ES-I3 (cell line): ENCODE results near the gene ALDH2.

ENCODE experiments used
- H3K36me3 ChIP-seq: 2 replicates; pipeline ENCODE4 v1.6.1; 2013; ENCODE audit warnings: mild to moderate bottlenecking, low read length, control low read depth, moderate library complexity; ENCODE audit not compliant: insufficient read depth
- H3K4me1 ChIP-seq: 2 replicates; pipeline ENCODE4 v1.6.1; 2013; ENCODE audit warnings: mild to moderate bottlenecking, control low read depth, low read length; ENCODE audit not compliant: insufficient read depth
- H3K9ac ChIP-seq: 2 replicates; pipeline ENCODE4 v1.6.1; 2013; ENCODE audit warnings: low read depth, mild to moderate bottlenecking, low read length, moderate library complexity
- H3K9me3 ChIP-seq: 2 replicates; pipeline ENCODE4 v1.6.1; 2013; ENCODE audit warnings: mild to moderate bottlenecking, low read length, moderate library complexity; ENCODE audit not compliant: control insufficient read depth, insufficient read depth

ALDH2 gene

GRCh38 chr12:111785651-111786050 lies 18.9 kb downstream of the ALDH2 start:
- H3K9me3 ChIP-seq: no peaks in the 10 kb centered on the region; the same call in 1 of the 2 replicates
- H3K9ac ChIP-seq: no peak overlapping the region
- H3K36me3 ChIP-seq: peaks cover 10% of the 10 kb centered on the region
- no peaks in the 10 kb centered on the region for H3K4me1 ChIP-seq

GRCh38 chr12:111788178-111788654 lies 21.5 kb downstream of the ALDH2 start:
- Histone ChIP-seq H3K4me1 (no peaks in the 10 kb centered on the region), H3K9me3 (no peaks in the 10 kb centered on the region), H3K9ac (no peak overlapping the region), H3K36me3 (peaks cover 9% of the 10 kb centered on the region)

GRCh38 chr12:111789779-111790178 lies 23.0 kb downstream of the ALDH2 start:
- no peaks in the 10 kb centered on the region for H3K9me3 ChIP-seq
- peaks cover 9% of the 10 kb centered on the region for H3K36me3 ChIP-seq
- H3K9ac ChIP-seq: no peak overlapping the region
- no peaks in the 10 kb centered on the region for H3K4me1 ChIP-seq

GRCh38 chr12:111791507-111791906 lies 24.8 kb downstream of the ALDH2 start:
- Histone ChIP-seq H3K4me1 (no peaks in the 10 kb centered on the region), H3K9ac (no peak overlapping the region), H3K9me3 (no peaks in the 10 kb centered on the region), H3K36me3 (peaks cover 9% of the 10 kb centered on the region)

- no peaks in the 10 kb centered on the region for H3K9me3 ChIP-seq
- peaks cover 9% of the 10 kb centered on the region for H3K36me3 ChIP-seq
- no peak overlapping the region for H3K9ac ChIP-seq
- no peaks in the 10 kb centered on the region for H3K4me1 ChIP-seq
These were observed 25.6 kb downstream of the ALDH2 start for GRCh38 chr12:111792155-111792855.

GRCh38 chr12:111792856-111793235 lies 26.1 kb downstream of the ALDH2 start:
- peaks cover 9% of the 10 kb centered on the region for H3K36me3 ChIP-seq
- no peaks in the 10 kb centered on the region for H3K4me1 ChIP-seq
- no peaks in the 10 kb centered on the region for H3K9me3 ChIP-seq
- H3K9ac ChIP-seq: no peak overlapping the region

GRCh38 chr12:111798182-111798581 lies 31.4 kb downstream of the ALDH2 start:
- Histone ChIP-seq H3K9ac (no peak overlapping the region), H3K4me1 (no peaks in the 10 kb centered on the region), H3K9me3 (no peaks in the 10 kb centered on the region), H3K36me3 (peaks cover 2% of the 10 kb centered on the region; the same call in 1 of the 2 replicates)

GRCh38 chr12:111799758-111800157 lies 33.0 kb downstream of the ALDH2 start:
- Histone ChIP-seq H3K4me1 (no peaks in the 10 kb centered on the region), H3K9ac (no peak overlapping the region), H3K9me3 (no peaks in the 10 kb centered on the region), H3K36me3 (peaks cover 7% of the 10 kb centered on the region; the same call in 1 of the 2 replicates)

- Histone ChIP-seq H3K9me3 (no peaks in the 10 kb centered on the region), H3K36me3 (peaks cover 7% of the 10 kb centered on the region; the same call in 1 of the 2 replicates), H3K4me1 (no peaks in the 10 kb centered on the region), H3K9ac (no peak overlapping the region)
These were observed 36.4 kb downstream of the ALDH2 start for GRCh38 chr12:111803038-111803626.

- Histone ChIP-seq H3K9me3 (no peaks in the 10 kb centered on the region), H3K36me3 (peaks cover 7% of the 10 kb centered on the region; the same call in 1 of the 2 replicates), H3K4me1 (no peaks in the 10 kb centered on the region), H3K9ac (no peak overlapping the region)
These were observed 37.1 kb downstream of the ALDH2 start for GRCh38 chr12:111803851-111804250.

GRCh38 chr12:111806304-111806703 lies 39.6 kb downstream of the ALDH2 start:
- H3K9me3 ChIP-seq: no peaks in the 10 kb centered on the region
- no peak overlapping the region for H3K9ac ChIP-seq
- H3K36me3 ChIP-seq: peaks cover 4% of the 10 kb centered on the region; the same call in 1 of the 2 replicates
- no peaks in the 10 kb centered on the region for H3K4me1 ChIP-seq

GRCh38 chr12:111807232-111807631 lies 40.5 kb downstream of the ALDH2 start:
- Histone ChIP-seq H3K9me3 (no peaks in the 10 kb centered on the region), H3K4me1 (no peaks in the 10 kb centered on the region), H3K9ac (no peak overlapping the region), H3K36me3 (peaks cover 4% of the 10 kb centered on the region; the same call in 1 of the 2 replicates)

- Histone ChIP-seq H3K9me3 (no peaks in the 10 kb centered on the region), H3K9ac (no peak overlapping the region), H3K4me1 (no peaks in the 10 kb centered on the region), H3K36me3 (no peaks in the 10 kb centered on the region; the same call in 1 of the 2 replicates)
These were observed 46.4 kb downstream of the ALDH2 start for GRCh38 chr12:111812881-111813741.

GRCh38 chr12:111816065-111816615 lies 49.4 kb downstream of the ALDH2 start:
- no peaks in the 10 kb centered on the region for H3K9me3 ChIP-seq
- H3K4me1 ChIP-seq: no peaks in the 10 kb centered on the region
- no peaks in the 10 kb centered on the region for H3K36me3 ChIP-seq
- no peak overlapping the region for H3K9ac ChIP-seq
